Measurements from ENCODE around the gene ACACB.

ACACB gene

GRCh38 chr12:109098183-109098604 lies 18.2 kb upstream of the ACACB start:
- no peaks in the 10 kb centered on the region for H3K9me3 Mint-ChIP-seq
- H3K4me3 Mint-ChIP-seq = peak overlapping the region; percentile 88
- peak overlapping the region; percentile 79 for H3K27ac Mint-ChIP-seq
- H3K27me3 Mint-ChIP-seq = no peaks in the 10 kb centered on the region
- peaks cover 29% of the 10 kb centered on the region for H3K4me1 Mint-ChIP-seq (ENCODE audit: low read depth)
- H3K36me3 Mint-ChIP-seq (ENCODE audit: low read depth) = peaks cover 42% of the 10 kb centered on the region

GRCh38 chr12:109098651-109099050 lies 17.7 kb upstream of the ACACB start:
- H3K27ac Mint-ChIP-seq = peak overlapping the region; percentile 79
- H3K4me1 Mint-ChIP-seq (ENCODE audit: low read depth) = peaks cover 24% of the 10 kb centered on the region
- no peaks in the 10 kb centered on the region for H3K9me3 Mint-ChIP-seq
- peak overlapping the region; percentile 88 for H3K4me3 Mint-ChIP-seq
- H3K36me3 Mint-ChIP-seq (ENCODE audit: low read depth) = peaks cover 47% of the 10 kb centered on the region
- no peaks in the 10 kb centered on the region for H3K27me3 Mint-ChIP-seq

GRCh38 chr12:109099431-109100020 lies 16.9 kb upstream of the ACACB start:
- Mint-ChIP-seq H3K4me1 (ENCODE audit: low read depth) (peaks cover 22% of the 10 kb centered on the region), H3K36me3 (ENCODE audit: low read depth) (peaks cover 53% of the 10 kb centered on the region), H3K4me3 (peak overlapping the region; percentile 88), H3K27me3 (no peaks in the 10 kb centered on the region), H3K9me3 (no peaks in the 10 kb centered on the region), H3K27ac (no peak overlapping the region)

- no peaks in the 10 kb centered on the region for H3K27me3 Mint-ChIP-seq
- H3K9me3 Mint-ChIP-seq = no peaks in the 10 kb centered on the region
- H3K36me3 Mint-ChIP-seq (ENCODE audit: low read depth) = peaks cover 64% of the 10 kb centered on the region
- no peak overlapping the region for H3K4me3 Mint-ChIP-seq
- H3K27ac Mint-ChIP-seq = no peak overlapping the region
- peaks cover 22% of the 10 kb centered on the region for H3K4me1 Mint-ChIP-seq (ENCODE audit: low read depth)
Measured at GRCh38 chr12:109100741-109101140, 15.6 kb upstream of the ACACB start.

- H3K36me3 Mint-ChIP-seq (ENCODE audit: low read depth) = peaks cover 70% of the 10 kb centered on the region
- H3K27ac Mint-ChIP-seq = no peak overlapping the region
- no peaks in the 10 kb centered on the region for H3K27me3 Mint-ChIP-seq
- no peak overlapping the region for H3K4me3 Mint-ChIP-seq
- peaks cover 22% of the 10 kb centered on the region for H3K4me1 Mint-ChIP-seq (ENCODE audit: low read depth)
- no peaks in the 10 kb centered on the region for H3K9me3 Mint-ChIP-seq
Measured at GRCh38 chr12:109102491-109102890, 13.9 kb upstream of the ACACB start.

- Mint-ChIP-seq H3K27ac (no peak overlapping the region), H3K36me3 (ENCODE audit: low read depth) (peaks cover 71% of the 10 kb centered on the region), H3K4me3 (no peak overlapping the region), H3K9me3 (no peaks in the 10 kb centered on the region), H3K27me3 (no peaks in the 10 kb centered on the region), H3K4me1 (ENCODE audit: low read depth) (peaks cover 5% of the 10 kb centered on the region)
Measured at GRCh38 chr12:109105176-109105575, 11.2 kb upstream of the ACACB start.

- Mint-ChIP-seq H3K36me3 (ENCODE audit: low read depth) (peaks cover 44% of the 10 kb centered on the region), H3K4me3 (no peak overlapping the region), H3K27me3 (no peaks in the 10 kb centered on the region), H3K9me3 (no peaks in the 10 kb centered on the region), H3K4me1 (ENCODE audit: low read depth) (peaks cover 14% of the 10 kb centered on the region), H3K27ac (no peak overlapping the region)
Measured at GRCh38 chr12:109109746-109110350, 6.5 kb upstream of the ACACB start.

GRCh38 chr12:109110988-109111495 lies 5.3 kb upstream of the ACACB start:
- Mint-ChIP-seq H3K4me1 (ENCODE audit: low read depth) (peaks cover 23% of the 10 kb centered on the region), H3K27ac (peak overlapping the region; percentile 77), H3K9me3 (no peaks in the 10 kb centered on the region), H3K36me3 (ENCODE audit: low read depth) (peaks cover 33% of the 10 kb centered on the region), H3K4me3 (peak overlapping the region; percentile 65), H3K27me3 (no peaks in the 10 kb centered on the region)

GRCh38 chr12:109112720-109113465 lies 3.5 kb upstream of the ACACB start:
- Mint-ChIP-seq H3K27ac (no peak overlapping the region), H3K4me3 (no peak overlapping the region), H3K27me3 (no peaks in the 10 kb centered on the region), H3K4me1 (ENCODE audit: low read depth) (peaks cover 23% of the 10 kb centered on the region), H3K9me3 (no peaks in the 10 kb centered on the region), H3K36me3 (ENCODE audit: low read depth) (peaks cover 25% of the 10 kb centered on the region)

- no peaks in the 10 kb centered on the region for H3K9me3 Mint-ChIP-seq
- no peaks in the 10 kb centered on the region for H3K27me3 Mint-ChIP-seq
- peaks cover 23% of the 10 kb centered on the region for H3K4me1 Mint-ChIP-seq (ENCODE audit: low read depth)
- peaks cover 19% of the 10 kb centered on the region for H3K36me3 Mint-ChIP-seq (ENCODE audit: low read depth)
- H3K4me3 Mint-ChIP-seq = no peak overlapping the region
- H3K27ac Mint-ChIP-seq = no peak overlapping the region
Measured at GRCh38 chr12:109113661-109114321, 2.6 kb upstream of the ACACB start.

GRCh38 chr12:109114644-109115043 lies 1.7 kb upstream of the ACACB start:
- no peak overlapping the region for H3K27ac Mint-ChIP-seq
- no peaks in the 10 kb centered on the region for H3K9me3 Mint-ChIP-seq
- H3K27me3 Mint-ChIP-seq = no peaks in the 10 kb centered on the region
- peaks cover 23% of the 10 kb centered on the region for H3K4me1 Mint-ChIP-seq (ENCODE audit: low read depth)
- H3K36me3 Mint-ChIP-seq (ENCODE audit: low read depth) = peaks cover 13% of the 10 kb centered on the region
- H3K4me3 Mint-ChIP-seq = no peak overlapping the region

GRCh38 chr12:109115404-109115757 lies 1.0 kb upstream of the ACACB start:
- H3K9me3 Mint-ChIP-seq = no peaks in the 10 kb centered on the region
- no peak overlapping the region for H3K4me3 Mint-ChIP-seq
- peaks cover 6% of the 10 kb centered on the region for H3K36me3 Mint-ChIP-seq (ENCODE audit: low read depth)
- H3K27ac Mint-ChIP-seq = no peak overlapping the region
- H3K27me3 Mint-ChIP-seq = no peaks in the 10 kb centered on the region
- peaks cover 22% of the 10 kb centered on the region for H3K4me1 Mint-ChIP-seq (ENCODE audit: low read depth)

GRCh38 chr12:109116611-109116949 lies 193 bp downstream of the ACACB start:
- no peaks in the 10 kb centered on the region for H3K36me3 Mint-ChIP-seq (ENCODE audit: low read depth)
- peaks cover 14% of the 10 kb centered on the region for H3K4me1 Mint-ChIP-seq (ENCODE audit: low read depth)
- H3K4me3 Mint-ChIP-seq = no peak overlapping the region
- H3K27ac Mint-ChIP-seq = no peak overlapping the region
- no peaks in the 10 kb centered on the region for H3K27me3 Mint-ChIP-seq
- no peaks in the 10 kb centered on the region for H3K9me3 Mint-ChIP-seq

GRCh38 chr12:109120095-109120494 lies 3.7 kb downstream of the ACACB start:
- H3K36me3 Mint-ChIP-seq (ENCODE audit: low read depth) = no peaks in the 10 kb centered on the region
- H3K4me1 Mint-ChIP-seq (ENCODE audit: low read depth) = peaks cover 7% of the 10 kb centered on the region
- H3K27ac Mint-ChIP-seq = no peak overlapping the region
- no peaks in the 10 kb centered on the region for H3K9me3 Mint-ChIP-seq
- no peak overlapping the region for H3K4me3 Mint-ChIP-seq
- no peaks in the 10 kb centered on the region for H3K27me3 Mint-ChIP-seq

GRCh38 chr12:109120557-109120956 lies 4.2 kb downstream of the ACACB start:
- H3K4me3 Mint-ChIP-seq = no peak overlapping the region
- no peaks in the 10 kb centered on the region for H3K27me3 Mint-ChIP-seq
- peaks cover 4% of the 10 kb centered on the region for H3K4me1 Mint-ChIP-seq (ENCODE audit: low read depth)
- H3K27ac Mint-ChIP-seq = no peak overlapping the region
- H3K9me3 Mint-ChIP-seq = no peaks in the 10 kb centered on the region
- no peaks in the 10 kb centered on the region for H3K36me3 Mint-ChIP-seq (ENCODE audit: low read depth)

Data from stimulated activated naive CD8-positive, alpha-beta T cell treated with anti-CD3 and anti-CD28 coated beads, Interleukin-15, Interleukin-2, amounts not matched to agents 100 ng/mL and 50 ng/mL, for 24 hours (primary cell).